Islet of Langerhans (tissue), 1 donor: ENCODE measurements around the gene BRF1.
"Not testable (repeated sequence)": the region's sequence is repeated elsewhere in the genome, so short reads cannot be mapped to it uniquely, and the experiment has no call there.

Experiments
- FAIRE-seq: peaks from one replicate; lab custom pipeline; 2011; peaks lifted over from hg19 to GRCh38; lab: Jason Lieb, UNC

The BRF1 gene

GRCh38 chr14:105333020-105333490 is 32.3 kb upstream of the BRF1 start:
- FAIRE-seq = no peak

GRCh38 chr14:105332350-105332874 is 31.6 kb upstream of the BRF1 start:
- FAIRE-seq = no peak

GRCh38 chr14:105331575-105332349 is 31.0 kb upstream of the BRF1 start:
- FAIRE-seq = no peak

- no peak for FAIRE-seq
Observed at GRCh38 chr14:105330491-105330895, 29.7 kb upstream of the BRF1 start.

GRCh38 chr14:105329411-105330150 is 28.8 kb upstream of the BRF1 start:
- no peak for FAIRE-seq

GRCh38 chr14:105328678-105329390 is 28.0 kb upstream of the BRF1 start:
- no peak for FAIRE-seq

- FAIRE-seq = no peak
Observed at GRCh38 chr14:105328070-105328677, 27.4 kb upstream of the BRF1 start.

GRCh38 chr14:105327695-105328045 is 26.9 kb upstream of the BRF1 start:
- not testable (repeated sequence) for FAIRE-seq

GRCh38 chr14:105326891-105327694 is 26.3 kb upstream of the BRF1 start:
- no peak for FAIRE-seq

- FAIRE-seq = no peak
Observed at GRCh38 chr14:105326568-105326867, 25.7 kb upstream of the BRF1 start.

GRCh38 chr14:105325716-105326567 is 25.1 kb upstream of the BRF1 start:
- FAIRE-seq = no peak

GRCh38 chr14:105325303-105325702 is 24.5 kb upstream of the BRF1 start:
- FAIRE-seq = no peak

- FAIRE-seq = no peak
Observed at GRCh38 chr14:105324871-105325270, 24.1 kb upstream of the BRF1 start.

- no peak for FAIRE-seq
Observed at GRCh38 chr14:105324080-105324778, 23.4 kb upstream of the BRF1 start.

- FAIRE-seq = no peak
Observed at GRCh38 chr14:105323663-105324062, 22.9 kb upstream of the BRF1 start.

GRCh38 chr14:105322791-105323556 is 22.2 kb upstream of the BRF1 start:
- no peak for FAIRE-seq

- no peak for FAIRE-seq
Observed at GRCh38 chr14:105317546-105317945, 16.7 kb upstream of the BRF1 start.

- FAIRE-seq = no peak
Observed at GRCh38 chr14:105316968-105317510, 16.2 kb upstream of the BRF1 start.

- FAIRE-seq = no peak
Observed at GRCh38 chr14:105316577-105316941, 15.8 kb upstream of the BRF1 start.
